GM12875 (cell line): ENCODE data around the gene HNRNPLL.

Experiments used
- H3K4me3 ChIP-seq: one replicate; pipeline ENCODE4 v1.5.1; 2011; ENCODE audit warnings: low read depth, low read length, control low read depth
- TF ChIP-seq, protein P1 (sequence below): IDR thresholded peaks from 2 replicates; pipeline ENCODE4 v1.5.1; 2011; ENCODE audit warnings: low read depth, mild to moderate bottlenecking, control low read depth, inconsistent platforms, low read length, moderate library complexity, borderline replicate concordance; ENCODE audit not compliant: insufficient read depth

HNRNPLL gene

DNA sequence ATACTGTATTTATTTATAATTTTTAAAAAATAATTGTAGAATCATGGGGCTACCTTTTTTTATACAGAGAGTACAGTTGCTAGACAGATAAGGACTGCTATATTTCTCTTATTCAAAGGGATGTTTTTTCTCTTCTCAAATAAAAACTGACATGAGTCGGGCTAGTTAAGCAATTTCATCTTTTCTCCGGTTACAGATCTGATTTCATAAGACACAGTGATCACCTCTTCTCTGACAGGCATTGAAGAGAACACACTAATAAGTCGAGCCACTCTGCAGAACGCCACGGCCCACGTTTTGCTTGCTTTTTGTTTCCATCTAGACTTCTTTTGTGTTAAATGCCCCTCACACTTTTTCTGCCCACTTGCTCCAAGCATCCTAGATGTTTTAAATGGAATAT lies 85.4 kb downstream of the HNRNPLL start:
- no peak overlapping the region for H3K4me3 ChIP-seq
- TF ChIP-seq, protein P1, sequence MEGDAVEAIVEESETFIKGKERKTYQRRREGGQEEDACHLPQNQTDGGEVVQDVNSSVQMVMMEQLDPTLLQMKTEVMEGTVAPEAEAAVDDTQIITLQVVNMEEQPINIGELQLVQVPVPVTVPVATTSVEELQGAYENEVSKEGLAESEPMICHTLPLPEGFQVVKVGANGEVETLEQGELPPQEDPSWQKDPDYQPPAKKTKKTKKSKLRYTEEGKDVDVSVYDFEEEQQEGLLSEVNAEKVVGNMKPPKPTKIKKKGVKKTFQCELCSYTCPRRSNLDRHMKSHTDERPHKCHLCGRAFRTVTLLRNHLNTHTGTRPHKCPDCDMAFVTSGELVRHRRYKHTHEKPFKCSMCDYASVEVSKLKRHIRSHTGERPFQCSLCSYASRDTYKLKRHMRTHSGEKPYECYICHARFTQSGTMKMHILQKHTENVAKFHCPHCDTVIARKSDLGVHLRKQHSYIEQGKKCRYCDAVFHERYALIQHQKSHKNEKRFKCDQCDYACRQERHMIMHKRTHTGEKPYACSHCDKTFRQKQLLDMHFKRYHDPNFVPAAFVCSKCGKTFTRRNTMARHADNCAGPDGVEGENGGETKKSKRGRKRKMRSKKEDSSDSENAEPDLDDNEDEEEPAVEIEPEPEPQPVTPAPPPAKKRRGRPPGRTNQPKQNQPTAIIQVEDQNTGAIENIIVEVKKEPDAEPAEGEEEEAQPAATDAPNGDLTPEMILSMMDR: no peak

DNA sequence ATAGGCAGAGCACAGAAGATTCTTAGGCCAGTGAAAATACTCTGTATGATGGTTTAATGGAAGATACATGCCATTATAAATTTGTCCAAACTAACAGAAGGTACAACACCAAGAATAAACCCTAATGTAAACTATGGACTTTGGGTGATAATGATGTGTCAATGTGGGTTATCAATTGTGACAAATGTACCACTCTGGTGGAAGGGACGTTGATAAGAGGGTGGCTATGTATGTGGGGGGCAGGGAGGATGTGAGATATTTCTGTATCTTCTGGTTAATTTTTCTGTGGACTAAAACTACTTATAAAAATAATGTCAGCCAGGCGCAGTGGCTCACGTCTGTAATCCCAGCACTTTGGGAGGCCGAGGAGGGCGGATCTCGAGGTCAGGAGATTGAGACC lies 86.2 kb downstream of the HNRNPLL start:
- TF ChIP-seq, protein P1: no peak
- H3K4me3 ChIP-seq: no peak overlapping the region

DNA sequence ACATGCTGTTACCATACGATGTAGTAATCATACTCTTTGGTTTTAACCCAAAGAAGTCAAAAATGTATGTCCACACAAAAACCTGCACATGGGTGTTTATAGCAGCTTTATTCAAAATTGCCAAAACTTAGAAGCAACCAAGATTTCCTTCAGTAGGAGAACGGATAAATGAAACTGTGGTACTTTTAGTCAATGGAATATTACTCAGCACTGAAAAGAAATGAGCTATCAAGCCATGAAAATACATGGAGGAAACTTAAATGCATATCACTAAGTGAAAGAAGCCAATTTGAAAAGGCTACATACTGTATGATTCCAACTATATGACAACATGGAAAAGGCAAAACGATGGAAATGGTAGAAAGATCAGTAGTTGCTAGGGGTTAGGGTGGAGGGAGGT lies 86.6 kb downstream of the HNRNPLL start:
- H3K4me3 ChIP-seq: no peak overlapping the region
- TF ChIP-seq, protein P1: no peak

DNA sequence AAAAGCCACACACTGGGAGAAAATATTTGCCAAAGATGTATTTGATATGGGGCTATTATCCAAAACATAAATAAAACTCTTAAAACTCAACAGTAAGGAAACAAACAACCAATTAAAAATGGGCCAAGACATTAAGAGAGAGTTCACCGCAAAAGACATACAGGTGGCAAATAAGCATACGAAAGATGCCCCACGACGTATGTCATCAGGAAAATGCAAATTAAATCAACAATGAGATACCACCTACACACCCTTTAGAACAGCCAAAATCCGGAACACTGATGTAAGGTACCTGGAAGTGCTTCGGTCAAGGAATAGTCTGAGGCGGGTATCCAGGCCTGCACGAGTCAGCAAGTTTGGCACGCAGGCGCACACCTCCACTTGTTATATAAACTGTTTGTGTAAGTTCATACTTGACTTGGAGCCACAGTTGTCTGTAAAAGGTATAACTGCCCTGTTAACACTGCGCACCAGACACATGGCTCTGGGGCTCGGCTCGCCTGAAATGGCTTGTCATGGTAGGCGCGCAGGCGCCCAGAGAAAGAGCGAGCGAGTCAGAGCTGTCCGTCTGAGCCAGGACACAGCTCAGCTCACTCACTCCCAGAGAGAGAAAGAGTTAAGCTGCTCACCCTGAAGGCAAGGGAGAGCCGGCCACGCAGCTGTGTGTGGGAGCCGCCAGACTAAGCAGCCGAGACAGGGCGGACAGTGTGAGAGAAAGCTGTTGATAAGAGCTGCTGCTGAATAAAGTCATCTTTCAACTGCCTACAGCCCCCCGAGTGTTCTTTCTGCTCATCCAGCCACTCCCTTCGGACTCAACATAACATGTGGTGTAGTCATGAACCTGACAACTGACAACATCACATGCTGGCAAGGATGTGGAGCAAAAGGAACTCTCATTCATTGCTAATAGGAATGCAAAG lies 87.3 kb downstream of the HNRNPLL start:
- H3K4me3 ChIP-seq: no peak overlapping the region
- TF ChIP-seq, protein P1: no peak

DNA sequence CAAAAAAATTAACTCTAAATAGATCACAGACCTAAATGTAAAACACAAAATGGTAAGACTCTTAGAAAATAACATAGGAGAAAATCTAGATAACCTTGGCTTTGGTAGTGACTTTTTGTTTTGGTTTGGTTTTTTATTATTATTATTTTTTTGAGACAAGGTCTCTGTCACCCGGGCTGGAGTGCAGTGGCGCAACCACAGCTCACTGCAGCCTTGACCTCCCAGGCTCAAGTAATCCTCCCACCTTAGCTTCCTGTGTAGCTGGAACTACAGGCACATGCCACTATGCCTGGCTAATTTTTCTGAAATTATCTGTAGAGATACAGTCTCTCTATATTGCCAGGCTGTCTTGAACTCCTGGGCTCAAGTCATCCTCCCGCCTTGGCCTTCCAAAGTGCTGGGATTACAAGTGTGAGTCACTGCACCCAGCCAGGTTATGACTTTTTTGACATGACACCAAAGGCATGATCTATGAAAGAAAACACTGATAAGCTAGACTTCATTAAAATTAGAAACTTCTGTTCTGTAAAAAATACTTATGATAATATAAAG lies 88.0 kb downstream of the HNRNPLL start:
- no peak overlapping the region for H3K4me3 ChIP-seq
- TF ChIP-seq, protein P1: no peak

DNA sequence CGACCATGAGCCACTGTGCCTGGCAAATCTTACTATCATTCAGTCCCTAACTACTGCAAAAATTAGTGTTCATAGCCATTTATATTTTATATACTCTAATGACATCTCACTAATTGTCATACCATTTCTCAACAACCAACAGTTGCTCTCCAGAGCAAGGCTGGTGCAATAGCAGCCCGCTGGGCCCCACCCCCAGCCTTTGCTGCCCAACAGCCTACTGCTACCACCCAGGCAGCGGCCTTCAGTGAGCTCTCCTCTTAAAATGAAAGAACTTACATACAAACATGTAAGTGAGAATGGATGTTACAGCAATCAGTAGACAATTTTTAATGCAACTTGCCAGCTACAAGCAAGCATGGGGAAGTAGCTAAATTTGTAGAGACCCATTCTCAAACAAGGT lies 90.5 kb downstream of the HNRNPLL start:
- H3K4me3 ChIP-seq: no peak overlapping the region
- TF ChIP-seq, protein P1: no peak
